Inferior parietal cortex (tissue), 1 donor: ENCODE measurements around the gene KBTBD3.
"Not testable (repeated sequence)": the region's sequence is repeated elsewhere in the genome, so short reads cannot be mapped to it uniquely, and the experiment has no call there.

Source experiments
- DNase-seq: peaks from one replicate; pipeline ENCODE4 v3.0.0-alpha.2; 2016; ENCODE audit errors: extremely low spot score

KBTBD3 gene

GRCh38 chr11:106061954-106062949, 14.9 kb downstream of the KBTBD3 start:
- DNase-seq: no peak

GRCh38 chr11:106061249-106061784, 15.8 kb downstream of the KBTBD3 start:
- no peak for DNase-seq

GRCh38 chr11:106059617-106060016, 17.5 kb downstream of the KBTBD3 start:
- no peak for DNase-seq

GRCh38 chr11:106058377-106058776, 18.8 kb downstream of the KBTBD3 start:
- DNase-seq: not testable (repeated sequence)

- no peak for DNase-seq
These were observed 26.0 kb downstream of the KBTBD3 start for GRCh38 chr11:106051103-106051502.

- no peak for DNase-seq
These were observed 27.2 kb downstream of the KBTBD3 start for GRCh38 chr11:106049727-106050476.

GRCh38 chr11:106047631-106048030, 29.5 kb downstream of the KBTBD3 start:
- DNase-seq: no peak

- DNase-seq: no peak
These were observed 33.6 kb downstream of the KBTBD3 start for GRCh38 chr11:106043540-106043939.

- no peak for DNase-seq
These were observed 44.3 kb downstream of the KBTBD3 start for GRCh38 chr11:106032861-106033260.

GRCh38 chr11:106031936-106032335, 45.2 kb downstream of the KBTBD3 start:
- no peak for DNase-seq

GRCh38 chr11:106031202-106031810, 45.8 kb downstream of the KBTBD3 start:
- no peak for DNase-seq

GRCh38 chr11:106030609-106031008, 46.5 kb downstream of the KBTBD3 start:
- no peak for DNase-seq

GRCh38 chr11:106022795-106023275, 54.3 kb downstream of the KBTBD3 start:
- DNase-seq: no peak

GRCh38 chr11:106021967-106022794, 55.0 kb downstream of the KBTBD3 start, which contains the start of gene MSANTD4:
Gene MSANTD4, minus strand, starts transcription at chr11:106022240. Its CDS starts 11,323 bp downstream, at chr11:106010917.
- peak; percentile 100 for DNase-seq

- DNase-seq: no peak
These were observed 55.8 kb downstream of the KBTBD3 start for GRCh38 chr11:106021181-106021966.

- DNase-seq: no peak
These were observed 60.1 kb downstream of the KBTBD3 start for GRCh38 chr11:106017093-106017492.

- DNase-seq: no peak
These were observed 62.1 kb downstream of the KBTBD3 start for GRCh38 chr11:106015066-106015465.

- DNase-seq: no peak
These were observed 62.5 kb downstream of the KBTBD3 start for GRCh38 chr11:106014620-106015019.

- DNase-seq: no peak
These were observed 63.1 kb downstream of the KBTBD3 start for GRCh38 chr11:106014035-106014434.

GRCh38 chr11:106012744-106013143, 64.4 kb downstream of the KBTBD3 start:
- peak; percentile 61 for DNase-seq
